RWPE1 (cell line): ENCODE measurements around the gene LDLRAD4.

ENCODE experiments used
- CTCF ChIA-PET: fragments of 350-600 bp; sonication (Branson Sonifier 250); formaldehyde crosslinking; extraction: SDS; loops from one replicate; lab custom pipeline; 2021; lab: Yijun Ruan, JAX
- POLR2A ChIA-PET: fragments of 400-600 bp; formaldehyde crosslinking; extraction: SDS; loops from one replicate; lab custom pipeline; 2020; ENCODE audit warnings: antibody characterized with exemption; ENCODE audit not compliant: low non-redundant PET; lab: Yijun Ruan, JAX
- DNase-seq: peaks from one replicate; pipeline ENCODE4 v3.0.0; 2012; ENCODE audit warnings: low spot score
- H3K27ac ChIP-seq: fragments of 450-650 bp; 2 replicates; pipeline ENCODE4 v1.5.1; 2017
- CTCF ChIP-seq: fragments of 450-650 bp; conservative IDR thresholded peaks from 2 replicates; pipeline ENCODE4 v1.5.1; 2017; ENCODE audit warnings: low read depth, mild to moderate bottlenecking

The LDLRAD4 gene

GRCh38 chr18:13184396-13184795 lies 34.2 kb upstream of the LDLRAD4 start:
- TF ChIP-seq CTCF: no peak
- H3K27ac ChIP-seq: no peak overlapping the region
- no peak for DNase-seq
- CTCF ChIA-PET: no interaction called here
- POLR2A ChIA-PET: no interaction called here

GRCh38 chr18:13185675-13186198 lies 32.8 kb upstream of the LDLRAD4 start:
- ChIA-PET POLR2A (no interaction called here), CTCF (no interaction called here)
- no peak for TF ChIP-seq CTCF

GRCh38 chr18:13186687-13187086 lies 31.9 kb upstream of the LDLRAD4 start:
- no peak for DNase-seq
- CTCF ChIA-PET: no interaction called here
- no peak for TF ChIP-seq CTCF
- no peak overlapping the region for H3K27ac ChIP-seq
- POLR2A ChIA-PET: no interaction called here

More at GRCh38 chr18:13185675-13186198, 32.8 kb upstream of the LDLRAD4 start:
- H3K27ac ChIP-seq: no peak overlapping the region
- DNase-seq: no peak

GRCh38 chr18:13187498-13187897 lies 31.1 kb upstream of the LDLRAD4 start:
- ChIA-PET CTCF (interaction anchor here (0.5 kb wide), 1 partner anchor 673 kb away, joined by 5 read pairs; no protein-coding TSS in a partner anchor), POLR2A (no interaction called here)
- no peak overlapping the region for H3K27ac ChIP-seq
- TF ChIP-seq CTCF: no peak
- DNase-seq: no peak

- no peak for TF ChIP-seq CTCF
- H3K27ac ChIP-seq: no peak overlapping the region
- CTCF ChIA-PET: no interaction called here
- DNase-seq: no peak
- POLR2A ChIA-PET: no interaction called here
These were observed 27.5 kb upstream of the LDLRAD4 start for GRCh38 chr18:13191031-13191430.

- no peak for DNase-seq
- no peak for TF ChIP-seq CTCF
- ChIA-PET POLR2A (no interaction called here), CTCF (no interaction called here)
- no peak overlapping the region for H3K27ac ChIP-seq
These were observed 26.8 kb upstream of the LDLRAD4 start for GRCh38 chr18:13191779-13192178.

GRCh38 chr18:13192970-13193369 lies 25.6 kb upstream of the LDLRAD4 start:
- no peak overlapping the region for H3K27ac ChIP-seq
- TF ChIP-seq CTCF: no peak
- POLR2A ChIA-PET: no interaction called here
- CTCF ChIA-PET: no interaction called here
- DNase-seq: no peak
